SK-MEL-5 (cell line): Measurements from ENCODE around the gene KIF4B. TPM values are rescaled to one million over a fixed set of nuclear protein-coding genes. Genes with fewer than 3 reads are reported as not detected.

ENCODE experiments used
- DNase-seq: peaks from one replicate; pipeline ENCODE4 v3.0.0-alpha.2; 2016; ENCODE audit warnings: low read depth, low spot score
- in situ Hi-C: cut with HindIII; loops from 2 replicates; pipeline ENCODE4 v1.10.0; 2016; ENCODE audit warnings: low sequenced_read_pairs, high pct_unique_total_duplicates, low pct_unique_long_range_greater_than_20kb
- total RNA-seq: library from RNA; depleted of rRNA; stranded (reverse); fragments of >200 nt; shearing (Covaris generic); gene quantifications from 2 replicates; pipeline ENCODE4 v1.2.3, GENCODE V29; 2014; rRNA removed

Gene KIF4B
- total RNA-seq, 1 experiment from 2014 or later, result not detected

GRCh38 chr5:155044591-155044990 is 31.0 kb downstream of the KIF4B start:
- in situ Hi-C loops, result no loop called here
- DNase-seq, result no peak

- in situ Hi-C loops, result no loop called here
- no peak for DNase-seq
These were observed 33.0 kb downstream of the KIF4B start for GRCh38 chr5:155046591-155046990.

- DNase-seq, result no peak
- in situ Hi-C loops, result no loop called here
These were observed 34.3 kb downstream of the KIF4B start for GRCh38 chr5:155047818-155048217.

GRCh38 chr5:155049569-155050383 is 36.2 kb downstream of the KIF4B start:
- in situ Hi-C loops, result no loop called here
- DNase-seq, result peak; percentile 52

- DNase-seq, result peak; percentile 78
- in situ Hi-C loops, result no loop called here
These were observed 36.9 kb downstream of the KIF4B start for GRCh38 chr5:155050384-155051019.

GRCh38 chr5:155052532-155052931 is 39.0 kb downstream of the KIF4B start:
- DNase-seq, result no peak
- in situ Hi-C loops, result no loop called here

- no peak for DNase-seq
- in situ Hi-C loops, result no loop called here
These were observed 39.9 kb downstream of the KIF4B start for GRCh38 chr5:155053501-155053900.

GRCh38 chr5:155056644-155057269 is 43.2 kb downstream of the KIF4B start:
- in situ Hi-C loops, result no loop called here
- no peak for DNase-seq

GRCh38 chr5:155057626-155058025 is 44.1 kb downstream of the KIF4B start:
- DNase-seq, result no peak
- in situ Hi-C loops, result no loop called here

- DNase-seq, result no peak
- in situ Hi-C loops, result no loop called here
These were observed 51.0 kb downstream of the KIF4B start for GRCh38 chr5:155064580-155064979.

- no peak for DNase-seq
- in situ Hi-C loops, result no loop called here
These were observed 53.5 kb downstream of the KIF4B start for GRCh38 chr5:155066886-155067595.

Other genes with a start within 250 kb of the KIF4B start
- 13.7 and 15.2 TPM in 2 replicates for gene FAXDC2, start 163.2 kb upstream of the KIF4B start, total RNA-seq
- gene CNOT8, start 155.1 kb upstream of the KIF4B start, total RNA-seq, result 33.3 and 34.3 TPM in 2 replicates
- gene GEMIN5, start 75.5 kb upstream of the KIF4B start, total RNA-seq, result 20.2 and 21.8 TPM in 2 replicates
- gene MRPL22, start 72.7 kb upstream of the KIF4B start, total RNA-seq, result 23.8 and 24.7 TPM in 2 replicates